ENCODE data around the gene PMM1. TPM values are rescaled to one million over a fixed set of nuclear protein-coding genes. Genes with fewer than 3 reads are reported as not detected.
"Not testable (repeated sequence)": the region's sequence is repeated elsewhere in the genome, so short reads cannot be mapped to it uniquely, and the experiment has no call there.

The PMM1 gene
- total RNA-seq, 1 experiment from 2014 or later, result 17.5 TPM

DNA sequence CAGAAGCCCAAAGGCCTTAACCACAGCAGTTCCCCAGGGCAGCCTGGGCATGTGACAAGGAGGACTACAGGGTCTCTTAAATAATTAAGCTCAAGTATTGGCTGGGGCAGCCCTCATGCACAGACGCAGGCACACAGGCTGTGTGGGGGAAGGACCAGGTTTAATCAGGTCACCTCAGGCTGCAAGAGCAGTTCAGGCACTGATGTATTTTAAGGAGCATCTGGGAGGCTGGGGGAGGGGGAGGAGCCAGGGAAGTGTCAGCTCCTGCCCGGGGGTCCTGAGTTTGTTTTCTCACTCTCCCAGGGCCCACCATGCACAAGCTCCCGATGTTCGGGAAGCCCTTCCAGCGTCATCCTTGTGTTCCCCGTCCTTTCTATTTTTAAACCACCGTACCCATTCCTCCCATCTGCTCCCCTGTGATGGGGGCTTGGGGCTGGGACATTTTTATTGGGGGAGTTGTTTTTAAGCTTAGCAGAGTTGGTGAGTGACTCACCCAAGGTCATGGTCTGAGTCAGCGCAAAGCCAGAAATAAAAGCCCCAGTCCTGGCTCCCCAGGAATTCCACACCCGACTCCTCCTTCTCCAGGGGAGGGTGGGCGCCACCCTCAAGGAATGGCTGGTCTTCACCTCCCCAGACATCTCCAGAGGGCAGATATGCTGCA, 26.5 kb downstream of the PMM1 start:
- peak; percentile 44 for DNase-seq (ENCODE audit: low spot score)

DNA sequence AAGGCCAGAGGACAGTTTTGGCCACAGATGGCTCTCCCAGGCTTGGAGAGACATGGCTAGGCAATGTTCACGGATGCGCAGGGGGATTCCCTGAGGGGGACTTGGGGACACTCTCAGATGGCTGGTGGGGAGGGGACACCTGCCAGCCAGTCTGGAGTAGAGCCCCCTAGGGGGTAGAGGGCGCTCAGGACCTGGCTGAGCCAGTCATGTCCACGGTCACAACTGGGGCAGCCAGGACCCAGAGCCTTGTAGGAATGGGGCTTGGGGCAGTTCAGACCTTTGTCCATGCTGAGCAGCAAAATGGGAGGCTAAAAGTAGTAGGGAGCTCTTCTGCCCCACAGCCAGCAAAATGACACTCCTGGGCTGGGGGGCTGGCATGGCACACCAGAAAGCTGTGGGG, 27.2 kb downstream of the PMM1 start:
- no peak for DNase-seq (ENCODE audit: low spot score)

DNA sequence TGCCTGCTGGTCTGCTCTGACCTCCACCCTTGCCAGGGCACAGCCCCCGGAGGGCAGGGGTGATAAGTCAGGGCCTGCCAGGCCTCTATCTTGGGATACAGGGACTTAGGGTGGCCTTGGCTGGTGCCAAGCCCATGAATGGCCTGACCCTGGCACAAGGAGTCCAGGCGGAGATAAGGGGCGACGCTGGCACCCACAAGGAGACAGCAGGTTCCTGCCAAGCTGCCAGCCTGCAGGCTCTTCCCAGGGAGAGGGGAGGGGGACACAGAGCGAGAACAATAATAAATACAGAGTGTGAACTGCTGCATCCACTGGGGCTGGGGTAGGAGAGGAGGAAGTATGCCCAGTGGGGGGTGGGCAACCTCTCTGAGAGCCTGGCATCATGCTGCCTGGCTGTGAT, 27.9 kb downstream of the PMM1 start:
- no peak for DNase-seq (ENCODE audit: low spot score)

DNA sequence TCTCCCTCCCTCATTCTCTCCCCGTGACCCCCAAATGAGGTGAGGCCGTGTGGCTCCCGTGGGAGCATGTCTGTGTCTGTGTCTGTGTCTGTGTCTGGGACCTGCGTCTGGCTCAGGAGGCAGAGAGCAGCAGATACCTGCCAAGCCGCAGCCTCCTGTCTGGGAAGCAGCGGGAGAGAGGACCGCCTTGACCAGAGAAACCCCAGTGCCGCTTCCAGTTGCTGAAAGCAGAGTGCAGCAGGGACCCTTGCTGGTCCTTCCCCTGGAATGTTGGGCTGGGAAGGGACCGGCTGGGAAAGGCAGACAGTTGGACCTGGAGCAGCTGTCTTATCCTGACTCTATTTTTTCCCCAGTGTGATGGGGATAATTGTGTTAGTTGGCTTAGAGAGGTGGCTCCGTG, 28.3 kb downstream of the PMM1 start:
- DNase-seq (ENCODE audit: low spot score), result no peak

DNA sequence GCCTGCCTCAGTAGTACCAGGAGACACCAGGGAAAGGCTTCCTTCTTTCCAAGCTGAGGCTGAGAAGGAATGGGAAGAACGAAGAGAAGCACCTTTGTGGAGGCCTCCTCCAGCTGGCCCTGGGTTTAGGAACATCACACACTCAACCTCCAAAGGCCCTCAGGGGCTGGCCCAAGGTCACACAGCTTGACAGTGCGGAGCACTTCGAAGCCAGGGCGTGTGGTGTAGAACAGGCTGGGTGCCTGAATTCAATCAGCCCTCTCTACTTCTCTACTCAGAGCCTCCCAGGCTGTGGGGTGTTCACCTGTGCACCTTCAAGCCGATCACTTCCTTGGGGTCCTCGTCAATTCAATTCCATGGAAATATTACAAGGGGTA, 29.6 kb downstream of the PMM1 start:
- DNase-seq (ENCODE audit: low spot score), result no peak

DNA sequence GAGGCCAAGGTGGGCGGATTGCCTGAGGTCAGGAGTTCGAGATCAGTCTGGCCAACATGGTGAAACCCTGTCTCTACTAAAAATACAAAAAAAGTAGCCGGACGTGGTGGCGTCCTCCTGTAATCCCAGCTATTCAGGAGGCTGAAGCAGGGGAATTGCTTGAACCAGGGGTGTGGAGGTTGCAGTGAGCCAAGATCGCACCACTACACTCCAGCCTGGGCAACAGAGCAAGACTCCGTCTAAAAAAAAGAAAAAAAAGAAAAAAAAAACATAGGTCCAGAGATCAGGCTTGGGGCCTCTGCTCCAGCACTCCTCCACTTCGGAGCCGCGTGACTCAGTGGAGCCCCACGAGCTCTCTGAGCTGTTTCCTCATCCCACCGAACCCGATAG, 31.4 kb downstream of the PMM1 start:
- not testable (repeated sequence) for DNase-seq (ENCODE audit: low spot score)

DNA sequence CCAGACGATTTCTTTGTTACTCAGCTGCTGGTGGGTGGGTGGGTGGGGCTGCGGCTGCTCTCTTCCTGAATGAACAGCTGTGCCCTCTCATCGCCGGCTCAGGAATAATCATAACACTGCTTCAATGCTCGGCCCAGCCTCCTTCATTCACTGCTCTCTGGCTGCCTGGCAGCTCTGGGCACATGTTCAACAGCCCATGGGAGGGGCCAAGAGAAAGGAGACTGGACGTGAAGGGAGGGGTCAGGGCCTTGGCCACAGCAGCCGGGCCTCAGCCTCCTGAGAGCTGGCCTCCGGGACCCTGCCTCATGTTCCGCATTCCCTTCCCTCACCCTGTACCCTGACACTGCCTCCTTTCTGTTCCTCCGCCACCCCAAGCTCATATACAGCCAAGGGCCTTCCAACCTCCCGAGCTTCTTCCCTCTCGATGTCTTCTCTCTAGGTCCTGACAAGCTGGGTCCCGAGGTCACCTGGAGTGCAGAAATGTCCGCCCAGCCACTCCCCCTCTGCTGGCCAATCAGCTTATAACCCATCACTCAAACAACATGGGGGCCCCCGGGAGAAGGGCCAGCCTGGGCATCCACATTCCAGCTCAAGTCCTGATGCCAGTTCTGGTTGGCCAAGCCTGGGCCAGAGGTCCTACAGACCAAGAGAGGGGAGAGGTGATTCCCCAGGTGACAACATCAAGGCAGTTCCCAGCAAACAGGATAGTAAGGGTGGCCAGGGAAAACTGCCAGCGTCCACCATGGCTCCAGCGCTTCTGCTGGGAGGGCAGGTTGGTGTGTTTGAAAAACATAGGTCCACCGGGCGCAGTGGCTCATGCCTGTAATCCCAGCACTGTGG, 32.0 kb downstream of the PMM1 start:
- DNase-seq (ENCODE audit: low spot score), result peak; percentile 91

DNA sequence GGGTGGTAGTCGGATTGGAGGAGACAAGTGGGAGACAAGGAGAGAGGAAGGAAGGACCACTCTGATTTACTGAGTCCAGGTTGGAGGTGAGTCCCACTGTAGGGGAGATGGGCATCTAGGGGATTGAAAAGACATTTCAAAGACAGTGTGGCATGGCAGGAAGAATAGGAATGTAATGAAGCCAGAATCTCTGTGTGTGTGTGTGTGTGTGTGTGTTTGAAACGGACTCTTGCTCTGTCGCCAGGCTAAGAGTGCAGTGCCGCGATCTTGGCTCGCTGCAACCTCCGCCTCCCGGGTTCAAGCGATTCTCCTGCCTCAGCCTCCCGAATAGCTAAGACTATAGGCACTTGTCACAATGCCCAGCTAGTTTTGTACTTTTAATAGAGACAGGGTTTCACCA, 33.1 kb downstream of the PMM1 start:
- DNase-seq (ENCODE audit: low spot score), result no peak

DNA sequence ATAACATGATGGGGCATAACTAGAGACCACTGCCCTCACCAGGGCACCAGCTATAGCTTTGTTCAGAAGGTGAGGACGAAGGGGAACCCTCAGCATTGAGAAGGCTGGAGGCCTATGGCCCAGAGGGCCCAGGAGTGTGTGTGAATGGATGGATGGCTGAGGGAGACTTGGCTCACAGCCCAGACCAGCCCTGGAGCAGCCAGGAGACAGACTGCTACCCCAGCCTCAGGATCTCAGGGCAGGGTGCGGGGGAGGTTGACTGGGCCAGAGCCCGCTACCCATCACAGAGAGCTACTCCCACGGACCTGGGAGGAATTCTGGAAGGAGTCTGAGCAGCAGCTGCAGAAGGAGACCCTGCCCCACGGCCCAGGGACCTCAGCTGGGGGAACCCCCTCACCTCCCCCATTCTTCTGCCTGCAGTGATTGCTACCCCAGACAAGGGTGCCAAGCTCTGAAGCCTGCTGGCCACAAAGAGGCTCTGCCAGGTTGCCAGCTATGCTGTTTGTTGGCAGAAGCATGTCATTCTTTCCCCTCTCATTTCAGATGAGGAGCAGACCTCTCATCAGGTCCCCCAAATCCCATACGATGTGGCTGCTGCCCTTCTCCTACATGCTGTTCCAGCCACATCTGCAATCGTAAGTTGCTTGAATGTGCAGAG, 34.2 kb downstream of the PMM1 start:
- DNase-seq (ENCODE audit: low spot score), result no peak

DNA sequence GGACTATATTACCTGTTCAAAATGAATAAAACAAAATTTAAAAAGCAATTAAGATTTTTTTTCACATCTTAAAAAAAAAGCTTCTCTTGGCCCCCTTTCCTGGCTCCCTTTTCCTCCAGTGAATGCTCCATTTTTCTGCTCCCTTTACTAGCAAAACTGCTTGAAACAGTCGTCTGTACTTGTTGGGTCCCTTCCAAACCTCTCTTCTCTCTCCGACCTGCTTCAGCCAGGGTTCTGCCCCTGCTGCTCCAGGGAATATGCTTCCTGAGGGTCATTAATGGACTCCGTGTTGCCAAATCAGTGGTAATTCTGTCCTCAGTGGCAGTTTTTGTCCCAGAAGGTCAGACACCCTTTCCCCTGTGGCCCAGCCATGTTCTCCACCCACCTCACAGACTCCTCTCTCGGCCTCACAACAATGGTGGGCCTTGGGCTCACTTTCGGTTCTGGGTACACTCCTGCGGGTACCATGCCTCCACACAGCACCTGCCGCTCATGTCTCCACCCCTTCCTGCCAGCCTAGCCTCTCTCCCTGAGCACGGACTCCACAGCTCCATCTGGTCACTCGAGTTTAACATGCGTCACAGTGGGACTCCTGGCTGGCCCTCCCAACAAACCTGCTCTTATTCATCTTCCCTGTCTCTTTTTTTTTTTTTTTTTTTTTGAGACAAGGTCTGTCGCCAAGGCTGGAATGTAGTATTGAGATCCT, 37.6 kb downstream of the PMM1 start:
- DNase-seq (ENCODE audit: low spot score), result no peak

DNA sequence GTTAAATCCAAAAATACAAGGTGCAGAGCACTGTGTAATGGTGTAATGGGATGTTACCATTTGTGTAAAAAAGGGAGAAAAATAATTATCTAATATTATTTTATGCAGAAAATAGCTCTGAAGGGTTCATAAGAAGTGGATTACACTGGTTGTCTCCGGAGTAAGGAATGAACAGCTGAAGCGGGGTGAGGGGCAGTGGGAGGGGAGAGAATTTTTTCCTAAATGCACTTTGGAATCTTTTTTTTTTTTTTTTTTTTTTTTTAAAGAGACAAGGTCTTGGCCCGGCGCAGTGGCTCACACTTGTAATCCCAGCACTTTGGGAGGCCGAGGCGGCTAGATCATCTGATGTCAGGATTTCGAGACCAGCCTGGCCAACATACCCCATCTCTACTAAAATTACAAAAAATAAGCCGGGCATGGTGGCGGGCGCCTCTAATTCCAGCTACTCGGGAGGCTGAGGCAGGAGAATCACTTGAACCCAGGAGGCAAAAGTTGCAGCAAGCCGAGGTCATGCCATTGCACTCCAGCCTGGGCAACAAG, 38.6 kb downstream of the PMM1 start:
- no peak for DNase-seq (ENCODE audit: low spot score)

DNA sequence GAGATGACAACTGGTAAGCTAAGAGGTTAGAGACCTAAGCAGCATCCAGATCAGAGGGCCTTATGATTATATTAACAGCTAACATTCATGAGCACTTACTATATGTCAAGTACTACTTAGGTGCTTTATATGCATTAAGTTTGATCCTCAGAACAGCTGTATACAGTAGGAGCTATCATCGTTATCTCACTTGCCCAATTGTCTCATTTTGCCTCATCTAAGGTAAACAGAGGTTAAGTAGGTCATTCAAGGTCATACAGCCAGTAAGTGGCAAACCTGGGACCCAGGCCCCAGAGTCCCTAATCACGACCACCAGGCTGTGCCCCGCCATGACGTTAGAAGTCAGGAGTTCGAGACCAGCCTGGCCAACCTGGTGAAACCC, 40.8 kb downstream of the PMM1 start:
- no peak for DNase-seq (ENCODE audit: low spot score)

DNA sequence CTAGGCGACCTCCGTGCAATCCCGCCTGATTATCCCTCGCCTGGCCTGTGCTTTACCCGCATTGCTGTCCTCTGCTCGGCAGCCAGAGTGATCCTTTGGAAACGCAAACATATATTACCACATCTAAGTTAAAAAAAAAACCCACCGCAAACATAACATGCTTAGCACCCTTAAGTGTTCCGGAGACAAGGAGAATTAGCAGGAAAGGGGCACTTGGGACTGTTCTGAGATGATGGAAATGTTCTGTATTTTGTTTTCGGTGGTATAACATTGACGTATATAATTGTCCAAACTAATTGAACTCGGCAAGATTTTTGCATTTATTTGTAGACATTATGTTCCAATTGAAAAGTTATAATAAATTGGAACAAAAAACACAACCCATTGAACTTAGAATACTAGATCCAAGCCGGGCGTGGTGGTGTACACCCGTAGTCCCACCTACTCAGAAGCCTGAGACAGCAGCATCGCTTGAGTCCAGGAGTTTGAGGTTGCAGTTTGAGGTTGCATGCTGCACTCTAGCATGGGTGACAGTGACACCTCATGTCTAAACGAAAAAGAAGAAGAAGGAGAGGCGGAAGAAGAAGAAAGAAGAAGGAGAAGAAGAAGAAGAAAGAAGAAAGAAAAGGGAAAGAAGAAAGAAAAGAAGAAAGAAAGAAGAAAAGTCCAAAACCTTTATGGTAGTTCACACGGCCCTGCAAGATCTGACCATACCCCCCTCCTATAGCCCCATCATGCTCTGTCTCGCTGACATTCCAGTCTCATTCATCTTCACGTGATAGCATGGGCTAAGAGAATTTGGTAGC, 44.8 kb downstream of the PMM1 start:
- no peak for DNase-seq (ENCODE audit: low spot score)

DNA sequence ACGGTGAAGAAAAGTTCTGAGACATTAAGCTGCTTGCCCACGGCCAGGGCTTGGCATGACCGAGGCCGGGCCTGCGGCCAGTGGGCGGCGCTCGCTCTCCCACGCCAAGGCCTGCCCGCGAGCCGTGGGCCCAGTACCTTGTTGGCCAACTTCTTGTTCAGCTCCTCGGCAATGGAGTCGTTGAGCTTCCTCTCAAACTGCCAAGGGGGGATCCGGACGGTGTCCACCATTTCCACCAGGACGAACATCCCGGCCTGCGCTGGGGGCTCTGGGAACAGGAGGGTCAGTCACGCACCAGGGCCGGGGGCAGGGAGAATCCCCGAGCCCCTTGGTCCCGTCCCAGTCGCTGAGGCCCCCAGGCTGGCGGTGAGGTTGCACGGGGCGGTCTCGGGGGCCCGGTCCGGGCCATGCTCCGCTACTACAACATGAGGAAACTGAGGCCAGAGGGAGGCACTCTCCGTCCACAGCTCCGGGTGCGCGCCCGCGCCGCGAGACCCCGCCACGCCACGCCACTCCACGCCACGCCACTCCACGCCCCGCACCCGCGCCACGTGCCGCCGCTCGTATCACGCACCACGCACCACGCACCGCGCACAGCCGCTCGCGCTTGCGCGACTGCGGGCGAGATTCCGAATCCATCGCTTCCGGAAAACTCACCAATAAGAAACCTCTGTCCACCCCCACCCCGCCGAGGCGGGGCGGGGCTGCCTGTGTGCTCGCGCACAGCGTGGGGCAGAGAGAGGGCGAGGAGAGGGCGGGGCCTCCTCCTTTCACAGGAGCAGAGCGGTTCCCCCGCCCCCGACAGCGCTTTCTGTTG, 45.6 kb downstream of the PMM1 start, which contains the start of gene POLR3H:
TSS of gene POLR3H (minus strand) at position 617 of the 817 bp plus-strand sequence. CDS start at position 248, 369 bp downstream.
- peak; percentile 94 for DNase-seq (ENCODE audit: low spot score)

DNA sequence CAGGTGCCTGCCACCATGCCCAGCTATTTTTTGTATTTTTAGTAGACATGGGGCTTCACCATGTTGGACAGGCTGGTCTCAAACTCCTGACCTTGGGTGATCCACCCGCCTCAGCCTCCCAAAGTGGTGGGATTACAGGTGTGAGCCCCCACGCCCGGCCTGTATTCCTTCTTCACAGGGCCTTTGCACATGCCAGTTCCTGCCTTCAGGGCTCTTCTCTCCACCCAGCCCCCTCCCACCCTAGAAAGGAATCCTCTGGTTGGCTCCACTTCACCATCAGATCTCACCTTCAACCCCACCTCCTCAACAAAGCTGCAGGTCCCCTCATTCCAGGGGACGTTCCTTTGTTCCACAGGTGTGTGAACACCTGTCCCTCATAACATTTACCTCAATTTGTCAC, 47.4 kb downstream of the PMM1 start:
- DNase-seq (ENCODE audit: low spot score), result no peak

DNA sequence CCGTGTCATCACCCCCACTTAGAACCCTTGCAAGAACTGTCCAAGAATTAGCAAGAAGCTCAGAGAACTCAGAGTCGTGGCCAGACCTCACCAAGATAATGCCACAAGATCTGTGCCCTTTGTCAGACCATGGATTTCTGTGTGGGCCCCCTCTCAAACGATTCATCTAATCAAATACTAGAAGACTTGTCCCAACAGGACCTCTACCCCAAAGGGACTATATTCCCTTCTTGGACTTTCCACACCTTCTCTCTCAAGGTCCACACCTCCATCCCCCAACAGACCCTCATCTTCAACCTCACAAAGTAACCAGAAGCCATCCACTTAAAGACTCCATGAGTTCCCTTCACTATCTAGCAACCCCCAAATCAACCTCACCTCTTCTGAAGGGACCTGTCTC, 48.2 kb downstream of the PMM1 start:
- DNase-seq (ENCODE audit: low spot score), result no peak

DNA sequence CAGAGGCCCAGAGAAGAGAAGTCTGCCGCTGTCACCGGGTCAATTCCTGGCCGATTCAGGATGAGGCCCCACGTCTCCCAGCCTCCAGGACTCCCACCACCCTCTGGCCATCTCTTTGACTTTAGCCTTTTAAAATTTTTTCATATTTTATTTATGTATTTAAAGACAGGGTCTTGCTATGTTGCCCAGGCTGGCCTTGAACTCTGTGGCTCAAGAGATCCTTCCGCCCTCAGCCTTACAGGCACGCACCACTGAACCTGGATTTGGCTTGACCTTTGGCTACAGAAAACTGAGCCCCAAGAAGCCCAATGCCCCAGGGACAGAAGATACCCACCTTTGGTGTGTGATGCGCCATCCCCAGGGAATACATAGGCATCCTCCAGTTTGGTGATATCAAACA, 49.3 kb downstream of the PMM1 start:
- no peak for DNase-seq (ENCODE audit: low spot score)

DNA sequence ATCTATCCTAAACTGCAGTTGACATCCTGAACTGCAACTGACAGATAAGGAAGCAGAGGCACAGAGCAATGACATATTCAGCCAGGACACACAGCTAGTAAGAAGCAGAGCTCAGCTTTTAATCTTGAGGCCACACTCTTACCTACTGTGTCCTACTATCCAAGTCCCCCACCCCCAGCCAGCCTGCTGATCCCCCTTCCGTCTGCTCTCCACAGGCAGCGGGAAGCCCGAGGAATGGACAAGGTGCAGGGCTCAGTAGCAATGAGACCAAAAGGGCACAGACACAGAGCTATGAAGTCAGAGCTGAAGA, 49.7 kb downstream of the PMM1 start:
- no peak for DNase-seq (ENCODE audit: low spot score)

DNA sequence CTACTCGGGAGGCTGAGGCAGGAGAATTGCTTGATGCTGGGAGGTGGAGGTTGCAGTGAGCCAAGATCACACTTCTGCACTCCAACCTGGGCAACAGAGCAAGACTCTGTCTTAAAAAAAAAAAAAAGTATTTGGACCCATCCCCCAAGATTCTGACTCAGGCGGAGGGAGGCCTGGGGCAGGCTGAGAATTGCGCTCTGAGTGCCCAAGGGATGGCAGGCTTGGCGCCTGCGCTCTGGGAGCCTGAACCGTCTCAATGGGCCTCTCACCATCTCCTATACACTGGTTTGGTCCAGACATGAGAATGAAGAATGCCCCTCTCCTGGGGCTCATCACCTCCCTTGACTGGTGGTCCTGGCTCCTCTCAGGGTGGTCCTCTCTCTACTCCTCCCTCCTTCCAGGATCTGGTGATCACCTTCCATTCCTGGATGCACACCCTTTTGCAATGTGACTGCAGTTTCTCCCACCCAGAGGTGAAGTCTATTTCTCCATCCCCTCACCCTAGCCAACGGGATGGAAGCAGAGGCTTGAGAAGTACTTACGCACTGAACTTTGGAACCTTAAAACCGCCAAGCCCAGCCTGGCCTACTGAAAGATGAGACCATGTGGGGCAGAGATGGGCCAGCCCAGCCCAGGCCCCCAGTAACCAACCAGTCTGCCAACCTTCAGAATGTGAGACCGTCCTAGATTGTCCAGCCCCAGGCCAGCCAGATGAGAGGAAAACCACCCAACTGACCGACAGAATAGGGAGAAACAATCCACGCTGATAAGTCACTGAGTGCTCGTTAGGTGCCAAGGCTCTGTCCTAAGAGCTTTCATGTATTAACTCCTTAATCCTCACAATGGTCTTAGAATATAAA, 50.3 kb downstream of the PMM1 start:
- no peak for DNase-seq (ENCODE audit: low spot score)

Measured in H4 (cell line).